EH (cell line): ENCODE measurements around the gene BRD7.

Experiments
- DNase-seq: peaks from one replicate; pipeline ENCODE4 v3.0.0-alpha.2; 2015; ENCODE audit warnings: low read depth

The BRD7 gene

DNA sequence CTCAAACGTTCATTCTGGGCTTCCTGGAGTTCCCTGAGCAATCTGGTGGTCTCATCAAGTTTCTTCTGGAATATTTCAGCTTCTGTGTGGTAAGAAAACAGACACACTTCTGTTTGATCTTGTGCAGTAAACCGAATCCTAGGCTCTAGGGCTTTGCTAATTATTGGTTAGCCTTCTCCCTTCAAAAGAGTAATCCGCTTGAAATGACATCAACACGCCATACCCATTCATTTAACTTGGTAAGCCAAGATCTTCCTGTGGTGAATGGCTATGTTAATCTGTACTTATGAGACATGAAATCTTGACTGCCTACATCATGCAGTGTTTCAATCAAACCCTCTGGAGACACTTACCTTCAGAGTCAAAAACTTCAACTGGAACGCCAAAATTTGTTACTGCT lies 48.5 kb downstream of the BRD7 start:
- DNase-seq, result no peak

DNA sequence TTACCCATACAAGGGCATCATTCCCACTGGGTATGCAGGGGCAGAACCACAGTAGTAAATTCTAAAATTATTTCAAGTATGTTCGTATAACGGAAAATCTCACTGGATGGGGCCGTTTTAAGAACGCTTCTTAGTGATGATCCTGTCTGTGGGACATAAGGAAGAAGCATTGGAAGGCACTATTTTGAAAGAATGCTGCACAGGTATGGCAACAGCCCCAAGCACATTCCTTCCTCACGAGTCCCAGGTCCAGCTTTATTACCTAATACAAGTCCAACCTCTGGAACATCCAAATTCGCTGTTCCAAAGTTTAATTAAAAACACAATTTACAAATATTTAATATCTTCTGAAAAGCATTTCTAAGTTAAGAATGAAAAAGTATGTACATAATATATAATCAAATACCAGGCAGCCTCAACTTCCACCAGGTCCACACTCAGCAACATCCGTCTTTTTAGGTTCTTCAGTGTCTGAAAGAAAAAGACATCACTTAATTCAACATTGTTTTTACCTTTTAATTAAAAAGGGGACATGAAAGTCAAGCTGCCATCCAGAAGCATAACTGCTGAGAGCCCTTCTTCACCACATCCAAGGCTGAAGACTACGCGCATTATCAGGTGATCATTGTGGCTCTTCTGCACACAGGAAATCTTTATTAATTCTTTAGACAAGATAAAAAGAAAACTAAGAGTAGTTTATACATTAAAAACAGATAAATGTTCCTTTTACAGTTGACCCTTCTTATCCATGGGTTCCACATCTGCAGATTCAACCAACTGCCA lies 49.8 kb downstream of the BRD7 start:
- no peak for DNase-seq

- DNase-seq, result no peak
Observed at GRCh38 chr16:50316848-50317630, 51.7 kb downstream of the BRD7 start.

DNA sequence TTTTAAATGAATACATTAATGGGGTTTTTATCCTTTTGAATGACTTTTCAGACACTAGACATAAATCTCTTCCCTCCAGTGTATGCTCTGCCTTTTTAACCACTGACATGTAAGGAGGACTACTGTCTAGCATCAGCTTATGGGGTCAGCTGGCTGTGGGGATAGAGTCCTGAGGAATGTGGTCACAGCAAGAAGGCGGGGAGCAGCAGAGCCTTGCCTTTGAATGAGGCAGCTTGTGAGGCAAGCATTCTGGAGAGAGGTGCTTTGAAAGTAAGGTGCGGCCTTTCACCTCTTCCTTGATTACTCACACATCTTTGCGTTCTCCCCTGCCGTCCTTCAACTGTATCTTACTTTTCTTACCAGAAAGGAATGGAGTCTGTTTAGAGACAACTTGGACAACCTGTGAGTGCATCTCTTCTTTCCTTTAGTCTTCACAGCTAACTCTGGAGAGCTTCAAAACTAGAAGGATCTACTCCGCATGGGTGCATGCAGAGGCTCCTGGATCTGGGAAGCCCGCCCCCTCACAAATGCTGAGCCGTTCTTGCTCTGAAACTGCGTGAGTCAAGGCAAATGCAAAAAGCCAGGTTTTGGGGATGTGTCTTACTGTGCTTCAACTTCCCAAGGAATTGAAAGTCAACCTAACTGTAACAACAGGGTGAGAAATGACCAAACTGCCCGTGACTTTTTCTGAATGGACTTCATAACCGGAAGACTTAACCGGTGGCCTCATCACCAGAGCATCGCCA lies 52.5 kb downstream of the BRD7 start:
- DNase-seq, result no peak

DNA sequence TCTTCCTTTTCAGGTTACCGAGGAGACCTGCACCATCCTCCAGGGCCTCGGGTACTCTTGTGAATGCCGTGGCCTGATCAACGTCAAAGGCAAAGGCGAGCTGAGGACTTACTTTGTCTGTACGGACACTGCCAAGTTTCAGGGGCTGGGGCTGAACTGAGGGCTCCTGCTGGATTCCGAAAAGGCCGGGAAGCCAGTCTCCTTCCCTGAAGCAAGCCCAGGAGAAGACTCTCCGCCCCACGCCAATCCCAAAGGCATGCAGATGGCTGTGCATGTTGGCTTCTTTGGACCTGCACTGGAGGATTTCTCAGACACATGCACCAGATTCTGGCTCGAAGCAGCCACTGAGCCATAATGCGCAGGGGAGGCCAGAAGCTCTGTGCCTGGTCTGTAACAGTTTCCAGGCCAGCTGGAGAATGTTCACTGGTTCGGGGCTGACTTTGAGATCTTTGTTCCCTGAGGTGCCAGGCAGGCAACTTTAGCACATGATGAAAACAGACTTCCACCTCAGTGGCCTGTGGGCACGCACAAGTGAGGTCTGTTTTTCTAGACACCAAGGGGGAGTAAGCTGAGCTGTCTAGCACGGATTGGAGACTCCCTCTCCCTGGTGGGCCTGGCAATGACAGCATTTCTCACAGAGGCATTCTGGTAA lies 53.3 kb downstream of the BRD7 start:
- DNase-seq, result no peak

- DNase-seq, result no peak
Observed at GRCh38 chr16:50314665-50315064, 54.1 kb downstream of the BRD7 start.

DNA sequence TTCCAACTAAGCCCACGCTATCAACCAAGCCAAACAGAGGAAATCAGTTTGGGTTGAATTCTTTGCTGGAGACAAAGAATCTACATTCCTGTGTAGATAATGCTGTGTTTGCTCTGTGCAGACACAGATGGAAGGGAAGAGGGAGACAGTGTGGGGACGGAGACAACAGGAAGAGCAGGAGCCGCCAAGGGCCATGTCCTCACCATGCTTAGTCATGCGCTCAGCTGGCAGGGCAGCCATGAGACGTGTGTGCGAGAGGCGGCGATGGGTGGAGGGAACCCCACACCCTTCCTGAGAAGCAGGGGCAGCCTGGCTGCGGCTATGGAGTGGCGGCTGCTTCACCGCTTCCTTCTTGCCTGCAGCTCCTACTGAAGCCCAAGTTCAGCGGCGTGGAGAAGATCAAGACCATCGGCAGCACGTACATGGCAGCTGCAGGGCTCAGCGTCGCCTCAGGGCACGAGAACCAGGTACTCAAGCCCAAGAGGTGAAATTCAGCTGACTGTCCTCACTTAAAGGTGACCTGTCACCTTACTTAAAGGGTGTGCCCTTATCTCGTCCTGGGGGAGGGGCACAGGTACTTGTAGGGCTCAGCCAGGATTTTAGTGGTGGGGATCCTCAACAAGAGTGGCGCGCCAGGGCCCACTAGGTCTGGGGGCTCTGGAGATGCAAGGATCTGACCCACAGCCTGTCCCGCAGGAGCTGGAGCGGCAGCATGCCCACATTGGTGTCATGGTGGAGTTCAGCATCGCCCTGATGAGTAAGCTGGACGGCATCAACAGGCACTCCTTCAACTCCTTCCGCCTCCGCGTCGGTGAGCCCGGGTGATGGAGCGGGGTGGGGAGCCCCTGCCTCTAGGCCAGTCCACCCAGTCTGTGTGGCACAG lies 55.0 kb downstream of the BRD7 start:
- peak; percentile 19 for DNase-seq

DNA sequence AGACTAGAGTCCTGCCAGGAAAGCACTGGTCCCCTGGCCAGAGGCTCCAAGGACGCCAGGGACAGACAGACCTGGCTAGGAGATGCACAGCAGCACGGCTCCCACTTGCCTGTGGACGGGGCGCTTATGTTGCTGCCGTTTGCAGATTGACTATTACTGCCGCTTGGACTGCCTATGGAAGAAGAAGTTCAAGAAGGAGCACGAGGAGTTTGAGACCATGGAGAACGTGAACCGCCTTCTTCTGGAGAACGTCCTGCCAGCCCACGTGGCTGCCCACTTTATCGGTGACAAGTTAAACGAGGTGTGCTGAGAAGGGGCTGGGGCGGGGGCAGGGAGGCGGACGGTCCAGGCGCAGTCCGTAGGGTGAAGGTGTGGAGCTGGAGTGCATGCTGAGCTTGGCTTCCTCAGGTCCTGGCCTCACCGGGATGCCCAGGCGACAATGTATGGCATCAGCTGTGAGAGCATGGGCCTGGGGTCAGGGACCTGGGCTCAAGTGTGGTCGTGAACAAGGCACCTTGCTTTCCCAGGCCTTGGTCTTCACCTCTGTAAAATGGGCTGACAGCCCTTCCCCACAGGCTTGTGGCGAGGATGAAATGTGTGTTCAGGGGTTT lies 56.8 kb downstream of the BRD7 start:
- no peak for DNase-seq

- no peak for DNase-seq
Observed at GRCh38 chr16:50311134-50311528, 57.7 kb downstream of the BRD7 start.

DNA sequence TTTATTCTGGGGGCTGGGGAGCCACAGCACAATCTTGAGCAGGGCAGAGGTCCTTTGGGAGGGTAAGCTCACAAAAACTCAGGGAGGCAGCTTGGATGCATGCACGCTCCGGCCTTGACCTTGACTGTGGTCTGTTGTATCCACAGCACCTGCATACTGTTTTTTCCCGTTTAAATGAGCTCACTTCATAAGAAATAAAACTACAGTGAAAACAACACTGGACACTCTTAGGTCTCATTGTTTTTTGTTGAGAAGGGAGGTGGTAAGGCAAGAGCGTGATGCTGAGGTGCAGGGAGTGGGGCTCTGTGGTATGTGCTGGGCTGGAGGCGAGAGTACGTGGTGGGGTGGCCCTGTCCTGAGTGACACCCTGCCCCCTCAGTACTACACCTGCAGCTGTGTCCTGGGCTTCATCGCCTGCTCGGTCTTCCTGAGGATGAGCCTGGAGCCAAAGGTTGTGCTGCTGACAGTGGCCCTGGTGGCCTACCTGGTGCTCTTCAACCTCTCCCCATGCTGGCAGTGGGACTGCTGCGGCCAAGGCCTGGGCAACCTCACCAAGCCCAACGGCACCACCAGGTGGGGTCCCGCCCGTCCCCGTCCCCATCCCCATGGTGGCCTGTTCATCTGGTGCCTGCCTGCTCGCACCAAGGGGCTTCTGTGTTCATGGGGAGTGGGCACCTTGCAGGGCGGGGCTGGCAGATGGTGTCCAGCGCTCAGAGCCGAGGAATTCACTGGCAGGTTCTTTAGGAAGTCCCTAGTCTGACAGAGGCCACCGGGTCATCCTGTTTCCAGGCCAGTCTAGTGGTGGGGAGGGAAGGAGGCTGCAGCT lies 58.3 kb downstream of the BRD7 start:
- no peak for DNase-seq

GRCh38 chr16:50309527-50310307 lies 59.1 kb downstream of the BRD7 start:
- DNase-seq, result no peak

DNA sequence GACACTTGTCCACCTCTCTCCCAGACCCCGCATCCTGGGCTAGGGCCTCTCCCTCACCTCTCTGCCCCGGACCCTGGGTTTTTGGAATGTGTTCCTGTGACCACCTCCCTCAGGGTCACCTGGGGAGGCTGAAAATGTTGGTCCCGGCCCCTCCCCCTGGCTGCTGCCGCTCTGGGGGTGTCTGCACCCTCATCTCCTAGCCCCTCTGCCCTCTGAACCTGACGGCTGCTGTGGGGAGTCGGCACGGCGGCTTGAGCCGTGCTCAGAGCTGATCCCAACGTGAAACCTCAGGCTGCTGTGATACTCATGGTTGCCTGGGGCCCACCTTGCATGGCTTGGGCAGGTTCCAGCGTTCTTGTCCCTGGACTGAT lies 59.6 kb downstream of the BRD7 start:
- DNase-seq, result no peak

- no peak for DNase-seq
Observed at GRCh38 chr16:50308237-50308965, 60.4 kb downstream of the BRD7 start.

DNA sequence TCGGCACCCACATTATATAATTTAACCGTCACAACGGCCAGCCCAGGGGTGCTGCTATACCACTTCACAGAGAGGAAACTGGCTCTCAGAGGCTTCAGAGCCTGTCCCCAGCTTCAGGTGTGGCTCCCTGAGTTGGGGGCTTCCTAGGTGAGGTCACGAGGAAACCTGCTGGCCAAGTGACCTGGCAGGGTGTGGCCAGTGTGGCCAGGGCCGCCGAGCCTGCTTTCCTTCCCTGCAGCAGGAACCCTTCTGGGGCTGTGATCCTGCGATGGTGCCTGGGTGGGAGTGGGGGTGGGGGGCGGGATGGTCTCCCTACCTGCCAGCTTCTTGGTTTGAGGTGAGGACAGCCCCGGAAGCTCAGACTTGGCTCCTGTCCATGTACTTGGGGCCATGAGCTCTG lies 62.5 kb downstream of the BRD7 start:
- no peak for DNase-seq

DNA sequence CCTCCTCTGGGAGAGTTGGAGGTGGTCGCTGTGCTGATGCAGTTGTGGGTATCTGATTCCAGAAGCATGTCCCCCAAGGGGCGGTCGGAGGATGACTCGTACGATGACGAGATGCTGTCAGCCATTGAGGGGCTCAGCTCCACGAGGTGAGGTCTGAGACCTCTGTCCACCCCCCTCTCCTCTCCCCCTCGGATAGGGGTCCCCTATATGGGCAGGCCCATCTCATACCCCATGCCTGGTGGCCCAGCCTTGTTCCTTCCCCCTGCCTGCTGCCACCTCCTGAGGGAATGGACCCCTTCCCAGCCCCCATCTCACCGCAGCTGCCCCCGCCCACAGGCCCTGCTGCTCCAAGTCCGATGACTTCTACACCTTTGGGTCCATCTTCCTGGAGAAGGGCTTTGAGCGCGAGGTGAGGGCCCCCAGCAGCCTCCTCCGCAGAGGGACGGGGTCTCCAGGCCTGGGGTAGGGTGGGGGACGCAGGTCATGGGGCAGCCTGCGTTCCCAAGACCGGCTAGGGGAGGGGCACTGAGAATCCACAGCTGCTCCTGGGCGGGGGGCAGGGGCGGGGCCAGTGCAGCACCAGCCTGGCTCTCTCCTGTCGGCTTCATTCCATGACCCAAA lies 63.2 kb downstream of the BRD7 start:
- no peak for DNase-seq

- DNase-seq, result no peak
Observed at GRCh38 chr16:50304467-50305440, 64.0 kb downstream of the BRD7 start.
